CD4-positive, alpha-beta T cell treated with Interleukin-4 for 1 hour (primary cell): ENCODE results near the gene HOXB5.
A peak's percentile ranks its signal among the peaks of the same experiment; 100 is the strongest.

ENCODE experiments used
- DNase-seq, 2 donors: peaks; one replicate each; pipeline ENCODE4 v3.0.0-alpha.2; 2020 to 2022

The HOXB5 gene

GRCh38 chr17:48546924-48547807 lies 46.4 kb downstream of the HOXB5 start:
- DNase-seq, result no peak

DNA sequence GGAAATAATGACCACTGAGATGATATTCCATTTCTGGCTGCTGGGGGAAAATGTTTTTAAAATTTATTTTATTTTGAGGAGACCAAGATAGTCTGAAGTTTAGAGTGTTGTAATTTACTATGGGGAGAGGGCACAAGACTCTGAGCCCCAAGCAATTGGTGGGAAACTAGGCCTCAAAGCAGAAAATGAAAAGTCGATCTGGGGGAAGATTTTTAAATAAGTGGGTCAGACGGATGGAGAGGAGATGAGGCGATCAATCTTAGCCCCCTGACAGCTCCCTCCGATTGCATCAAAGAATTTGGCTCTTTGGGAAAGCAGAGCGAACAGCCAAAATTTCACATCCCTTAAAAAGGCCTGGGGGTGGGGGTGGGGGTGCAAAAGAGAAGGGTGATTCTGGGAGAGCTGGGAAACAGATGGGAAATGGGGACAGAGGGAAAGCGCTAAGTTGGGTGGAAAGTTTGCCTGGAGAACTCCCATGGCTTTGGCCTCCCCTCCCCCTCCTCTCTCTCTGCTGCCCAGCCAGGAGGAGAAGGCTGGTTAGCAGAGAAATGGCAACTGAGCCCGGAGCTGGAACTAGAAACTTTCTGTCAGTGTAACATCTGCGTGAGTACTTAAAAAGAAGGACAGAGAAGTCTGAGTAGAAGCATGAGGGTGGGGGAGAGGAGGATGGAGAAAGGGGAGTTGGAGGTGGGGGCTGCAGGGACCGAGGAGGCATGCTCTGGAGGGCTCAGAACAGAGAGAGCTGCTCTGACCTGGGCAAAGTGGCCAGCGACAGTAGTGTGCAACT lies 47.2 kb downstream of the HOXB5 start:
- no peak for DNase-seq

- no peak for DNase-seq
These were observed 48.0 kb downstream of the HOXB5 start for GRCh38 chr17:48545539-48545938.

DNA sequence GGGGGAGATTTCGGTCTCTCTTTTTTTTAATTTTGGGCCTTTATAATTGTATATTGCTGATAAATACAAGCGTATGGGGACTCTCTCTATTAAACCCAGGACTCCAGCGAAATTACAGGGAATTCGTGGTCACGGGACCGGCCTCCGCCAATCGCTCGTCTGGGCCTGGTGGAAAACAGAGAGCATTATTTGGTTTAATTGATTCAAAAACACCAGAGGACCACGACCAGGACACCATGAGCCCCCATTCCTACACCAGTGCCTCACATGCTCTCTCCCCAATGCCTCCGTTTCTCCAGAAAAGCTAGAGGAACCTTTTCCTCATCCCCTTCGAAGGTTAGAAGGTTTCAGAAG lies 48.6 kb downstream of the HOXB5 start, which contains the start of gene HOXB2:
Gene HOXB2, minus strand, starts transcription at position 88 of the 354 bp plus-strand sequence. CDS start 198 bp downstream, outside the sequence.
- no peak for DNase-seq

DNA sequence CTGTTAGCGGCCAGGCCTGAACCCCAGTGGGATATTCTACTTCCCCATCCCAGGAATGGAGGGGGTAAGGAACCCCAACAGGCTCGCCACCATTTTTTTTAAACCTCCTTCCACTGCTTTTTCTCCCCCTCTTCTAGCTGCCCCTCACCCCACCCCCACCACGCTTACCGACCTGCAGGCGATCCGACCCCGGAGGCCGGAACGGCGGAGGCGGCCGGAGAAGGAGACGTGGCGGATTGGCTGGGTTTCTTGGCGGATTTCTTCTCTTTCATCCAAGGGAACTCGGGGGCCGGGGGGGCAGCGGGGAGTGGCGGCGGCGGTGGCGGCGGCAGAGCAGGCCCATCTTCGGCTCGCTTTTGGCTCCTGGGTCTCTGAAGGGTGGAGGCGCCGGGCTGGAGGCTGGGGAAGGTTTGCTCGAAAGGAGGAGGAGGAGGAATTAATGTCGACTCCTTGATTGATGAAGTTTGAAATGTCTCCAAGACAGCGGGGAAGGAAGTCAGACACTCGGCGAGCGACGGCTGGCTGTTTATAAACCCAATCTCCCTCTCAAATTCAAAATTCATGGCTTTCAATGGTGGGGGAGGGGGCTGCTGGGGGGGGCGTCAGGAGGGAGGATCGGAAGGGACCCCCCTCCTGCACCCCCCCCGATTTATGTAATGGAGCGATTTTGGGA lies 49.1 kb downstream of the HOXB5 start:
- DNase-seq, result peak in 1 of 2 donors; percentile 44

DNA sequence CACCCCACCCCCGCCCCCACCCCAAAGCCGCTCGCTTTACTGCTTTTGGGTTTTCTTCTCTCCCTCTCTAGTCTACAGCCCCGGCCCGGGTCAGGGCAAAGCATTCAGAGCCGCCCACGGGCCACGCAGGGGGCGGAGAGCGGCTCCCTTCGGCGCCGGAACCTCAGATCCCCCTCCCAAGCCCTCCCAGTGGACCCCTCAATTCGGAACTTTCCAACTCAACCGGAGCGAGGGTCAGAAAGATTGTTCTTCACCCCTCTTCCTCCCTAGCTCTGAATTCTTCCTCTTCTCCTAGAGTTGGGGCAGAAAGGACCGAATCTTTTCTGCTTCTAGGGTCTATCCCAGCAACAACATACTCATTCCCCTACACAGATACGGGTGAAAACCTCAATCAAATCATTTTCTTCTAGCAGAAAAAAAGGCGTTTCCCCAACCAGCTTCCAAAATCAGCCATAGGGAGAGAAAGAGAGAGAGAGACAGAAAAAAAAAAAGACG lies 49.7 kb downstream of the HOXB5 start:
- DNase-seq, result peak in 1 of 2 donors; percentile 29

DNA sequence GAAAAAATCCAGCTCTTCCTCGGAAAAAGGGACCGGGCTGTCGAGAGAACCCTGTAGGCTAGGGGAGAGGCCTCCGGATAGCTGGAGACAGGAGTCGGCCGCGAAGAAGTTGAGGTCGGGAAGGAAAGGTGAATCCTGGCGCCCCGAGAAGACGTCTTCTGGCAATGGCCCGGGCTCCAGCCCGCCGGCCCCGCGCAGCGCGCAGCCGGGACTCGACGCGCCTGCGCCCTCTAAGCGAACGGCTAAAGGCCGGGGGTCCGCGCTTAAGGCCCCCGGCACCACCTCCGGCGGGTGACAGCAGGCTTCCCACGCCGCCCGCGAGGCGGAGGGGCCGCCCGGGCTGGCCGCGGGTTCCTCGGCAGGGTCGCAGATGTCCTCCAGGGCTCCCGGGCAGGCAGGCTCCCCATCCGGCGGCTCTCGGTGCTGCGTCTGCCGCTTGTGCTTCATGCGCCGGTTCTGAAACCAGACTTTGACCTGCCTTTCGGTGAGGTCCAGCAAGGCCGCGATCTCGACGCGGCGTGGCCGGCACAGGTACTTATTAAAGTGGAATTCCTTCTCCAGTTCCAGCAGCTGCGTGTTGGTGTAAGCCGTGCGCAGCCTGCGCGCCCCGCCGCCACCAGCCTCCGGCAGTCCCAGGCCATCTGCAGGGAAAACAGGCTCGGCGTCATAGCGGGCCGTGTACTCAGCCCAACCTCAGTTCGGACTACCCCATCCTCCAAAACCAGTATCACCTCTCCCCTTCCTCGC lies 50.3 kb downstream of the HOXB5 start:
- peak; percentile 55 to 70 for DNase-seq

DNA sequence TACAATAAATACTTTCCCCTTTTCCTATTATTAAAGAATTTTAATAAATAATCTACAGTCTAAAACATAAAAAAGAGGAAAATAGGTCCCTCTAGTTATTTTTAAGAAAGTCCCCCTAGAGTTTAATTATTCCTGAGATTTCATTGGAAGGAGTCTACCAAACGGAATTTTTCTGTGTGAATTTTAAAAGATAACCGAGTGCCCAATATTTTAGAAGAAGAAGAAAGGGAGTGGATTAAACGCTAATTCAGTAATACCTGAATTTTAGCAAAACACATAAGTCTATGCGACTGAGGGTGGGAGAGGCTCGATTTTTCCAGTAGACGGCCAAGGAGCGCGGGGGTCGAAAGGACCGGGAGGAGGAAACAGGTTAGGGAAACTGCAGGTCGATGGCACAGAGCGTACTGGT lies 50.9 kb downstream of the HOXB5 start:
- no peak for DNase-seq

DNA sequence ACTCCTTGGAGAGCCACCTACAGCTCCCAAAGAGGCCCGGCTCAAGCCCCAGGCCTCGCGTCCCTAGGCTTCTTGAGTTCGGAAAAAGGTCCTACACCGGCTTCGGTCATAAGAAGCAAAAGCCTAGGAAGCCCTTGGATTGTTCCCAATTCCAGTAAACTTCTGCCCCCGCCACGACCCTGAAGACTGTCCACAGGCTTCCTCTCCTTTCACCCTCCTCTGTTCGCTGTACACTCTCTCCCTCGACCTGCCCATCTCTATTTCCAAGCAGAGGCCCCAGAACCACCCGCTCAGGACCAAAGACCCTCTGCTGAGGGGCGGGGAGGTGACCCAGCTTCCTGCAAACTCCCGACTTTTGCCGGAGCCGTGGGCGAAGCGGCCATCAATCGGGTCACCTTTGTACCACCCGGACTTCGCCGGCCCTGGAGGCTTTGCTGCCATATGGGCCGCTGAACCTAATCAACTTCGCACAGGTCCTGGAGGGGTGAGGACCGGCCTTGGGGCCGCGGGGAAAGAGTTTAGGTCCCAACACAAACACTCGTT lies 51.4 kb downstream of the HOXB5 start:
- DNase-seq, result peak in 1 of 2 donors; percentile 39

DNA sequence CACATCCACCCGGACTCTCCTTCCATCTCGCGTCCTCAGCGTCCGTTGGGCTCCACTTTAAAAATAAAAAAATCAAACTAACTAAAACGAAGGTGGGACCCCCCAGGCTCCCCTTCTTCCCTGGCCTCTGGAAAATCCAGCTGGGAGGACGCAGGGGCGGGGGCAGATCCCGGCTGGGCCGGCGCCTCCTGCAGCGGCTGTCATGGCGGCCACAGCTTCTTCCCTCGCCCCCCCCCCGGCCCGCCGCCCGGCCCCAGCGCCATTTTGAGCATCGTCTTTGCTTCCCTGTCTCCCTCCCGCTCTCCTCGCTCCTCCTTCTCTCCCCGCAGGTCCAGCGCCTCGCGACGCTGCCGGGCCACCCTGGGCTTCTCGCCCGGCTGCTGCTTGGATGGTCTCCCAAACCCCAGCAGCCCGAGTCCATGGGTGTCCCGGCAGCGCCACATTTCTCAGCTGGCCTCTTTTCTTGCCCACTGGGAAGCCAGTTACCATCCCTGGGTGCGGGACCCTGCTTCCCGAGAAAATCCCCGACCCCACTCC lies 51.9 kb downstream of the HOXB5 start:
- DNase-seq, result peak; percentile 36 to 51
